HG03558 (cell line): ENCODE data around the gene METTL26.

Source experiments
- ATAC-seq: cut with Tn5 transposase; IDR thresholded peaks from one replicate; pipeline ENCODE4 v1.9.1; 2021; ENCODE audit warnings: moderate number of reproducible peaks; ENCODE audit not compliant: unreplicated experiment; ENCODE audit errors: extremely low read depth

METTL26 gene

GRCh38 chr16:627454-628239 is 8.5 kb downstream of the METTL26 start:
- ATAC-seq: no peak

- no peak for ATAC-seq
Measured at GRCh38 chr16:626787-627453, 9.2 kb downstream of the METTL26 start.

GRCh38 chr16:625977-626765 is 9.9 kb downstream of the METTL26 start:
- no peak for ATAC-seq

- no peak for ATAC-seq
Measured at GRCh38 chr16:625117-625976, 10.8 kb downstream of the METTL26 start.

- ATAC-seq: no peak
Measured at GRCh38 chr16:624526-625070, 11.5 kb downstream of the METTL26 start.

- no peak for ATAC-seq
Measured at GRCh38 chr16:622920-623280, 13.2 kb downstream of the METTL26 start.

GRCh38 chr16:621526-622105 is 14.5 kb downstream of the METTL26 start:
- ATAC-seq: no peak

- ATAC-seq: no peak
Measured at GRCh38 chr16:620700-621525, 15.2 kb downstream of the METTL26 start.

GRCh38 chr16:619476-620100 is 16.5 kb downstream of the METTL26 start:
- ATAC-seq: no peak

GRCh38 chr16:617855-618254 is 18.2 kb downstream of the METTL26 start:
- no peak for ATAC-seq

- no peak for ATAC-seq
Measured at GRCh38 chr16:616733-617586, 19.1 kb downstream of the METTL26 start.

GRCh38 chr16:615122-615521 is 21.0 kb downstream of the METTL26 start:
- no peak for ATAC-seq

GRCh38 chr16:610513-611381 is 25.4 kb downstream of the METTL26 start:
- no peak for ATAC-seq

- no peak for ATAC-seq
Measured at GRCh38 chr16:609984-610383, 26.1 kb downstream of the METTL26 start.

GRCh38 chr16:609316-609715 is 26.8 kb downstream of the METTL26 start:
- no peak for ATAC-seq

- ATAC-seq: no peak
Measured at GRCh38 chr16:608019-608418, 28.1 kb downstream of the METTL26 start.
